Fibroblast of mammary gland (primary cell): Measurements from ENCODE around the gene RASA1.

Source experiments
- DNase-seq: peaks from one replicate; pipeline ENCODE4 v3.0.0-alpha.2; 2010; ENCODE audit warnings: low read depth
- H3K4me3 ChIP-seq: 2 replicates; pipeline ENCODE4 v1.5.1; 2011; ENCODE audit warnings: low read depth, mild to moderate bottlenecking, low read length, moderate library complexity; ENCODE audit not compliant: control insufficient read depth
- TF ChIP-seq, protein P1 (sequence below): conservative IDR thresholded peaks from 2 replicates; pipeline ENCODE4 v1.5.1; 2011; ENCODE audit warnings: low read depth, low read length, inconsistent platforms; ENCODE audit not compliant: control insufficient read depth, insufficient read depth

RASA1 gene

GRCh38 chr5:87389296-87390034 is 121.8 kb downstream of the RASA1 start:
- TF ChIP-seq, protein P1, sequence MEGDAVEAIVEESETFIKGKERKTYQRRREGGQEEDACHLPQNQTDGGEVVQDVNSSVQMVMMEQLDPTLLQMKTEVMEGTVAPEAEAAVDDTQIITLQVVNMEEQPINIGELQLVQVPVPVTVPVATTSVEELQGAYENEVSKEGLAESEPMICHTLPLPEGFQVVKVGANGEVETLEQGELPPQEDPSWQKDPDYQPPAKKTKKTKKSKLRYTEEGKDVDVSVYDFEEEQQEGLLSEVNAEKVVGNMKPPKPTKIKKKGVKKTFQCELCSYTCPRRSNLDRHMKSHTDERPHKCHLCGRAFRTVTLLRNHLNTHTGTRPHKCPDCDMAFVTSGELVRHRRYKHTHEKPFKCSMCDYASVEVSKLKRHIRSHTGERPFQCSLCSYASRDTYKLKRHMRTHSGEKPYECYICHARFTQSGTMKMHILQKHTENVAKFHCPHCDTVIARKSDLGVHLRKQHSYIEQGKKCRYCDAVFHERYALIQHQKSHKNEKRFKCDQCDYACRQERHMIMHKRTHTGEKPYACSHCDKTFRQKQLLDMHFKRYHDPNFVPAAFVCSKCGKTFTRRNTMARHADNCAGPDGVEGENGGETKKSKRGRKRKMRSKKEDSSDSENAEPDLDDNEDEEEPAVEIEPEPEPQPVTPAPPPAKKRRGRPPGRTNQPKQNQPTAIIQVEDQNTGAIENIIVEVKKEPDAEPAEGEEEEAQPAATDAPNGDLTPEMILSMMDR: no peak
- no peak for DNase-seq
- no peak overlapping the region for H3K4me3 ChIP-seq

DNA sequence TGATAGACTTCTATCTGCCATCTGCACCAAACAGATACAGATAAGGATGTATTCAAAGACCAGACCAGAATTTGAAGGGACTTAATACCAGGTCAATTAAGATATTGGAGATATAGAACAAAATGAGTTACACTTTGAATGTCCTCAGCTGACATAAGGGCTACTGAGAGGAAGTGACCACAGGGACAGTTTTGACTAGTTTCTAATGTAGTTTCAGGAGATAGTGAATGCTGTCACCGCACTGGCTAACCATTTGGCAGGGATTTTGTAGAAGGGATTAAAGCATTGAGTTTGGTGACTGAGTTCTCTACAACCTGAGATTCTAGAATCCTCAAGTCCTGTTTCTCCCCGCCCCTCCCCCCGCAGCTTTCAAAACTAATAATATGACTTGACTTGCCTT is 122.4 kb downstream of the RASA1 start:
- H3K4me3 ChIP-seq: no peak overlapping the region
- TF ChIP-seq, protein P1: no peak
- no peak for DNase-seq

- TF ChIP-seq, protein P1: no peak
- no peak for DNase-seq
- no peak overlapping the region for H3K4me3 ChIP-seq
Measured at GRCh38 chr5:87390576-87391199, 123.0 kb downstream of the RASA1 start.

DNA sequence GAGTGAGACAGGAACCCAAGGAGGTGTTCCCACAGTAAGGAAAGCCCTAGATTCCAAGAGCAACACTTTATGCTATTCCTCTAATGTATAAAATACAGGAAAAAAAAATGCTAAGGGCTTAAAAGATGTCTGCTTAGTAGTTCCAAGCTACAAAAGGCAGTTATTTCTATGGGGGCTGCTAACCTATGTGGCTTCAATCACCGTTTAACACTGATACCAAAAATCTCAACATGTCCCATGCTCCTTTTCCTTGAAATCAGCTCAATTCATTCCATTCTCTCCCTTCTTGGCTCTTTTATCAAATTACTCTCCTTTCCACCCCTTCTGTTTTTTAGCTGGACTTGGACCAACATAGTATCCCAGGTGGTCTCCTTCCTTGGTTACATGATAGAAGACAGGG is 124.5 kb downstream of the RASA1 start:
- TF ChIP-seq, protein P1: no peak
- no peak for DNase-seq
- H3K4me3 ChIP-seq: no peak overlapping the region

- no peak for DNase-seq
- TF ChIP-seq, protein P1: no peak
- no peak overlapping the region for H3K4me3 ChIP-seq
Measured at GRCh38 chr5:87392801-87393200, 125.1 kb downstream of the RASA1 start.

DNA sequence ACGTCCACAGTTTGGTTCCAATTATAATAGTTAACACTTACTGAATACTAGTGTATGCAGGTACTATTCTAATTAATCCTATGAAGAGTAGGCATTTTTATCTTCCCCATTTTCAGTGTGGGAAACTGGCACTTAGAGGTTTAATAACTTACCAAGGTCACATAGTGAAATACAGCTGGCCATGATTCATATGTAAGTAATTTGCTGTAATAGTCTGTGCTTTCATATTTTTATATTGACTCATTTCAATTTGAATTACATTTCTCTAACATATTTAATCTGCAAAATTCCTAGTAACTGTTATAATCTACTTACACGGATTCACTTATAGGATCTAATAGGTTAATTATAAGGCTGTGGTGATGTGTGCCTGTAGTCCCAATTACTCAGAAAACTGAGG is 125.6 kb downstream of the RASA1 start:
- peak; percentile 80 for DNase-seq
- TF ChIP-seq, protein P1: no peak
- no peak overlapping the region for H3K4me3 ChIP-seq
